Chondrocyte (in vitro differentiated cells): ENCODE data around the gene KCNF1. TPM values are rescaled to one million over a fixed set of nuclear protein-coding genes. Genes with fewer than 3 reads are reported as not detected.

Experiments used
- DNase-seq: peaks from one replicate; pipeline ENCODE4 v3.0.0; 2021; ENCODE audit warnings: mixed read lengths, low spot score
- H3K27ac Mint-ChIP-seq: one replicate; pipeline ENCODE4 v1.8.0; 2021; ENCODE audit warnings: mild to moderate bottlenecking, moderate library complexity, mixed read lengths; ENCODE audit not compliant: unreplicated experiment
- H3K27me3 Mint-ChIP-seq: 2 replicates; pipeline ENCODE4 v1.8.0; 2021; ENCODE audit warnings: low read depth, mixed read lengths
- H3K36me3 Mint-ChIP-seq: 2 replicates; pipeline ENCODE4 v1.8.0; 2021; ENCODE audit warnings: low read depth, mixed read lengths
- H3K4me1 Mint-ChIP-seq: 2 replicates; pipeline ENCODE4 v1.8.0; 2021; ENCODE audit warnings: low read depth, mild to moderate bottlenecking, mixed read lengths
- H3K4me3 Mint-ChIP-seq: one replicate; pipeline ENCODE4 v1.8.0; 2021; ENCODE audit warnings: mild to moderate bottlenecking, moderate library complexity, mixed read lengths; ENCODE audit not compliant: unreplicated experiment
- H3K9me3 Mint-ChIP-seq: 2 replicates; pipeline ENCODE4 v1.8.0; 2021; ENCODE audit warnings: low read depth, mixed read lengths
- total RNA-seq: library from RNA; stranded (reverse); gene quantifications from 3 replicates; pipeline ENCODE4 v1.2.1, GENCODE V29; 2021
- TF ChIP-seq, protein P1 (sequence below): fragments of 200-600 bp; sonication (generic); IDR thresholded peaks from 2 replicates; pipeline ENCODE4 v1.5.0; 2021; ENCODE audit warnings: antibody characterized with exemption, mild to moderate bottlenecking, moderate library complexity

Gene KCNF1
- total RNA-seq, 1 donor from 2014 or later = not detected

DNA sequence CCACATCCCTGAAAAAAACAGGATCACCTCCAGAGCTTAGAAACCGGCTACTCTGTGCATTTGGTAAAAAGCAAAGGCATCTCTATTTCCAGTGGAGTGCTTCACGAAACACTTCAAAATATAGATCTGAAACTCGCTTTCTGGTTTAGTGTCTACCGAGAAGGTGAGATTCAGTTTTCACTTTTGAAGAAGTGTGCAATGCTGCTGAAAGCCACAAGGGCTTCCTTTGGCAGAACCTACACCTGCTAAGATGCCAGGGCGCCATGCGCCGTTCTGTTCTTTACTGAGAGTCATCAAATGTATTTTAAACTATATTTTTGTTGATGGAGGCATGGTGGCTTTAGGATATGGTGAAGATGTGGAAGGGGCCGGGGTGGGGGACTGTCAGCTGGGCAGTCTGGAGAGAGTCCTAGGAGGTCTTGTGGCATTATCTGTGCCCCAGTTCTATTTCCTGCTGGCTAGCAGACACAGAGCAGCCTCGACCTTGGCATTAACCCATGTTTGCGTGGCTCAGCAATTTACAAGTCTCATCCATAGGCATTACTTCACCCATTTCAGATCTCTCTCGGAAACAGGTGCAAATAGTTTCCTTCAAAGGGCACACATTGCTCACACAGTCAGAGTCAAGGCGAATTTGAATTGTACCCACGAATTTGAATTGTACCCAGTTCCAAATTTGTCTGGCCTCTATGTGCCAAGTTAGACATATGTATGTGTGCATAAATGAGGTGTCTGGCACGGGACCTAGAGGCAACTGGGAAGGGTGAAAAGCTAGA is 46.7 kb upstream of the KCNF1 start:
- Mint-ChIP-seq H3K4me1 (peaks cover 8% of the 10 kb centered on the region), H3K36me3 (no peaks in the 10 kb centered on the region), H3K27me3 (peaks cover 20% of the 10 kb centered on the region), H3K9me3 (no peaks in the 10 kb centered on the region), H3K4me3 (no peak overlapping the region), H3K27ac (no peak overlapping the region)
- TF ChIP-seq, protein P1, sequence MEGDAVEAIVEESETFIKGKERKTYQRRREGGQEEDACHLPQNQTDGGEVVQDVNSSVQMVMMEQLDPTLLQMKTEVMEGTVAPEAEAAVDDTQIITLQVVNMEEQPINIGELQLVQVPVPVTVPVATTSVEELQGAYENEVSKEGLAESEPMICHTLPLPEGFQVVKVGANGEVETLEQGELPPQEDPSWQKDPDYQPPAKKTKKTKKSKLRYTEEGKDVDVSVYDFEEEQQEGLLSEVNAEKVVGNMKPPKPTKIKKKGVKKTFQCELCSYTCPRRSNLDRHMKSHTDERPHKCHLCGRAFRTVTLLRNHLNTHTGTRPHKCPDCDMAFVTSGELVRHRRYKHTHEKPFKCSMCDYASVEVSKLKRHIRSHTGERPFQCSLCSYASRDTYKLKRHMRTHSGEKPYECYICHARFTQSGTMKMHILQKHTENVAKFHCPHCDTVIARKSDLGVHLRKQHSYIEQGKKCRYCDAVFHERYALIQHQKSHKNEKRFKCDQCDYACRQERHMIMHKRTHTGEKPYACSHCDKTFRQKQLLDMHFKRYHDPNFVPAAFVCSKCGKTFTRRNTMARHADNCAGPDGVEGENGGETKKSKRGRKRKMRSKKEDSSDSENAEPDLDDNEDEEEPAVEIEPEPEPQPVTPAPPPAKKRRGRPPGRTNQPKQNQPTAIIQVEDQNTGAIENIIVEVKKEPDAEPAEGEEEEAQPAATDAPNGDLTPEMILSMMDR = no peak
- no peak for DNase-seq

DNA sequence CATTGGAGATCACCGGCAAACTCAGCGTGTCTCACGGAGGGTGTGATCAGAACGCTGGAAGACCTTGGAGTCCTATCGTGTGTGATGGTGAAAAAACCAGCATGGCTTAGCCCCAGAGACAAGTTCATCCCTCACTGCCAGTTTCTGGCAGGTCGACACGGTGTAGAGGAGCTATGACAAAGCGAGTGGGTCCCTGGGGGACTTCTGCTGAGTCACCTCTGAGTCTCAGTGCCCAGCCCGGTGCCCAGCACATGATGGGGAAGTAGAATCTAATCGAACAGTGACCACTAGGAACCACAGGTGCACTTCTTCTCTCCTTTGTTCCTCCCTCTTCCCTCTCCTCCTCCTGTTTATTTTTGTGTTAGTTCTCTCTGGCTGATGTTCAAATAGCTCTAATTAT is 45.9 kb upstream of the KCNF1 start:
- Mint-ChIP-seq H3K27ac (no peak overlapping the region), H3K36me3 (no peaks in the 10 kb centered on the region), H3K4me1 (peaks cover 8% of the 10 kb centered on the region), H3K27me3 (peaks cover 20% of the 10 kb centered on the region), H3K9me3 (no peaks in the 10 kb centered on the region), H3K4me3 (no peak overlapping the region)
- no peak for DNase-seq
- TF ChIP-seq, protein P1 = no peak

DNA sequence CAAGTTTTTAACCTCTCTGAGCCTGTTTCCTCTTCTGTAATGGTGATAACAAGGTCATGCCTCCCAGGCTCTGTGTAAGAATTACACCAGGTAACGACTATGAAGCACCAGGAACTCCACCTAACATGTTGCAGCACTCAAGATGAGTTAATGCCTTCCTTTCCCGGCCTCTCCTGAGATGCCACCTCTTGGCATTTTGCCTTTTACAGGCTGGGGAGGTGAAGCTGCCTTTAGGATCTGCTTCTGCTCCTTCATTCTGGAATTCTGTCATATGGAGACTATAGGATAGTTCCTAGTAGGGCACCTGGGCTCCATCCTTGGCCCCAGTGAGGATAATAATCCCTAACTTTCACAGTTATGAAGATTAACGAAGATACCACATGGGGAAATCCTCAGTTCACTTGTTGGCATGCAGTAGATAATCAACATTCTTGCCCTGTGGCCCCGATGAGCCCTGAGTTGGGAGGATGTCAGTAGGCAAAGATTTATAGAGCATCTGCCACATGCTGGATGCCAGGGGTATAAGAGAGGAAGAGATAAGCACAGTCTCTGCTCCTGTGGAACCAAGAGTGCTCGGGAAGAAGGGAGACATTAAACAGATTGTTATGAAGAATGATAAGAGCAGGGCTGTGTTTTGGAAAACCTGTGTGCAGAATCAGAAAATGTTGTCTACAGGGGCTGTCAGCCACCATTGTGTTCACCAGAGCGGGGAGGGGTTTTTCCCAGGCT is 43.9 kb upstream of the KCNF1 start:
- H3K4me3 Mint-ChIP-seq = no peak overlapping the region
- H3K4me1 Mint-ChIP-seq = peaks cover 8% of the 10 kb centered on the region
- TF ChIP-seq, protein P1 = no peak
- DNase-seq = no peak
- peaks cover 11% of the 10 kb centered on the region for H3K9me3 Mint-ChIP-seq
- peaks cover 4% of the 10 kb centered on the region for H3K36me3 Mint-ChIP-seq
- H3K27ac Mint-ChIP-seq = no peak overlapping the region
- H3K27me3 Mint-ChIP-seq = peaks cover 16% of the 10 kb centered on the region

DNA sequence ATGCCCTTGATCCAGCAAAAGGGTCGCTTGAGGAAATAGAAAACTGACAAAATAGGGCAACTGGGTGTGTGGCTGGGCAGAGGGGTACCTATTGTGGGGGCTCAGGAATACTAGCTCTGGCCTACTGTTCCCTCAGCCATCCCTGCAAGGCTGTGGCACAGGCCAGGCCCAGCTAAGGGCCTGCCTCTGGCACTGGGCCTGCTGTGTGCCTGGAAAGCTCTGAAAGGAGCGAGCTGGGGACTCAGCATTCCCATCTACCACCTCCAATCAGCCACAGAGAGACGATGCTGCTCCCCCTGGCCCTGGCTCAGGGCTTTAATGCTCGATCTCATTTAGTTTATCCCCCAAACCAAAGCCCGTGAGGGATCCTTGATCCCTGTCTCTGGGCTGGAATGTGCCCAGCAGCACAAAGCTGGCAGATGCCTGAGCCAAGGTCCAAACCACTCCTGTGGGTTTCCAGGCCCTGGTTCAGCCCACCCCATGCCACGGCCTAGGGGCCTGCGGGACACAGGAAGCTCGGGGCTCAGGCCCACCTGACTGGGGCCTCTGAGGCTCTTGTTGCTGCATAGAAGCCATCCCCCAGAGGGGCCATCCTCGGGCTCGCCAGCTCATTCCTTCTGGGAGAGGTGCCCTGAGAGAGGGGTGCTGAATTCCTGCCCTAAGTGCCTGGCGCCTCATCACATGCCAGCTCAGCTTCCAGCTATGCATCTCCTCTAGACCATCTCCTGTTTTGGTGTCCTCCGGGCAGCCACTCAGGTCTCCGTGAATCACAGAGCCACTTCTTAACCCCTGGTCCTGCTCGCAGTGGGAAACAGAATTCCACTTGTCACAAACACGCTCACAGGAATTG is 43.0 kb upstream of the KCNF1 start:
- peaks cover 11% of the 10 kb centered on the region for H3K9me3 Mint-ChIP-seq
- H3K4me1 Mint-ChIP-seq = peaks cover 8% of the 10 kb centered on the region
- peaks cover 4% of the 10 kb centered on the region for H3K36me3 Mint-ChIP-seq
- H3K4me3 Mint-ChIP-seq = no peak overlapping the region
- TF ChIP-seq, protein P1 = no peak
- H3K27ac Mint-ChIP-seq = no peak overlapping the region
- no peak for DNase-seq
- peaks cover 10% of the 10 kb centered on the region for H3K27me3 Mint-ChIP-seq

DNA sequence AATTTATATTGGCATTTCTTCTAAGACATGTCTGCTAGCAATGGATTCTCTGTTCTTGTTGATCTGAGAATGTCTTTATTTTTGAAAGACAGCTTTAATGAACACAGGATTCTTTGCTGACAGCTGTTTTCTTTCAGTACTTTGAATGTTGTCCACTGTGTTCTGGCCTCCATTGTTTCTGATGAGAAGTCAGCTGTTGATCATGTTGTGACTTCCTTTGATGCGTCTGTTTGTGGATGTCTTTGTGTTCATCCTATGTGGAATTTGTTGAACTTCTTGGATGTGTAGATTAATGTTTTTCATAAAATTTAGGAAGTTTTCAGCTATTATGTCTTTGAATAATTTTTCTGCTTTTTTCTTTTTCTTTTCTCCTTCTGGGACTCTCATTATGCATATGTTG is 39.8 kb upstream of the KCNF1 start:
- peaks cover 11% of the 10 kb centered on the region for H3K9me3 Mint-ChIP-seq
- H3K4me1 Mint-ChIP-seq = peaks cover 8% of the 10 kb centered on the region
- no peak overlapping the region for H3K27ac Mint-ChIP-seq
- DNase-seq = no peak
- TF ChIP-seq, protein P1 = no peak
- no peaks in the 10 kb centered on the region for H3K27me3 Mint-ChIP-seq
- peaks cover 4% of the 10 kb centered on the region for H3K36me3 Mint-ChIP-seq
- H3K4me3 Mint-ChIP-seq = no peak overlapping the region
